ENCODE data around the gene GRB2. TPM values are rescaled to one million over a fixed set of nuclear protein-coding genes. Genes with fewer than 3 reads are reported as not detected.

The GRB2 gene
- total and polyA plus RNA-seq, 2 of the 8 experiments (the other 6 are each of a cell fraction or from before 2014, with no cell fraction given): 44.2 to 101 TPM

DNA sequence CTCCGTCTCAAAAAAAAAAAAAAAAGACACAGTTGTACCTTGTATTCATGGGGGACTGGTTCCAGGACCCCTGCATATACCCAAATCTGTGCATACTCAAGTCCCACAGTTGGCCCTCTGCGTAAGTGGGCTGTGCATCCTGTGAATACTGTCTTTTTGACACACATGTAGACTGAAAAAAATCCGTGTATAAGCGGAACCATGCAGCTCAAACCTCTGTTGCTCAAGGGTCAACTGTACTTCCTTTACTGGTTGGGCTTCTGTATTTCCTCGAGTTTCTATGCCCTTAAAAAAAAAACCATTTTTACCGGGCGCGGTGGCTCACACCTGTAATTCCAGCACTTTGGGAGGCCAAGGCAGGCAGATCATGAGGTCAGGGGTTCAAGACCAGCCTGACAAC, 52.3 kb downstream of the GRB2 start:
- Histone ChIP-seq H3K23ac (ENCODE audit: insufficient read length) (no peak overlapping the region), H3K4ac (replicated peaks; ENCODE audit: insufficient read length, low read depth, low read length) (no peak overlapping the region), H3K4me3 (ENCODE audit: extremely low read depth in 1 of 4, insufficient read depth in 2 of 4, low read depth in 3 of 4, low read length in 4 of 4) (no peak overlapping the region), H3K27me3 (replicated peaks in 1 of 4; ENCODE audit: control insufficient read depth in 3 of 4, extremely low read depth in 1 of 4, insufficient read depth in 3 of 4, low read length in 3 of 4) (no peaks in the 10 kb centered on the region), H2AFZ (ENCODE audit: low read length) (no peak overlapping the region), H2BK15ac (ENCODE audit: low read length) (no peak overlapping the region), H3K9me3 (ENCODE audit: insufficient read depth in 2 of 2, low read depth in 1 of 2, low read length in 1 of 2) (no peaks in the 10 kb centered on the region; a peak in 1 of 4 replicates), H4K20me1 (replicated peaks in 1 of 2; ENCODE audit: control insufficient read depth in 1 of 2, insufficient read depth in 2 of 2, low read length in 2 of 2) (peaks cover 0 to 11% of the 10 kb centered on the region in 2 experiments), H3K79me2 (ENCODE audit: control insufficient read depth in 1 of 2, insufficient read depth in 2 of 2, low read length in 2 of 2) (peaks cover 0 to 81% of the 10 kb centered on the region in 2 experiments; a peak in 3 of 4 replicates), H2BK20ac (ENCODE audit: low read length) (no peak overlapping the region), H4K91ac (replicated peaks; ENCODE audit: insufficient read length, low read length) (no peak overlapping the region), H3K14ac (ENCODE audit: insufficient read length) (no peak overlapping the region), H3K79me1 (ENCODE audit: low read depth, low read length) (peaks cover 5% of the 10 kb centered on the region), H3K23me2 (ENCODE audit: low read depth, low read length) (no peaks in the 10 kb centered on the region), H2BK12ac (ENCODE audit: low read depth, low read length) (no peak overlapping the region), H4K5ac (ENCODE audit: insufficient read length, low read depth, low read length) (no peak overlapping the region), H3K9ac (replicated peaks in 1 of 4; ENCODE audit: extremely low read depth in 1 of 4, low read depth in 3 of 4, low read length in 3 of 4) (no peak overlapping the region), H3K4me2 (ENCODE audit: insufficient read depth in 1 of 2, low read depth in 2 of 2, low read length in 2 of 2) (no peak overlapping the region; a peak in 1 of 4 replicates), H3K56ac (replicated peaks; ENCODE audit: insufficient read length, low read depth, low read length) (no peak overlapping the region), H3K4me1 (replicated peaks in 1 of 4; ENCODE audit: control insufficient read depth in 3 of 4, insufficient read depth in 4 of 4, low read length in 3 of 4) (peaks cover 7 to 17% (median 13%) of the 10 kb centered on the region in 4 experiments; a peak in 5 of 7 replicates), H3K27ac (ENCODE audit: low read depth, low read length) (no peak overlapping the region), H3K36me3 (ENCODE audit: control insufficient read depth in 2 of 4, insufficient read depth in 4 of 4, low read length in 3 of 4) (no peaks in the 10 kb centered on the region), H2BK5ac (ENCODE audit: low read depth, low read length) (no peak overlapping the region), H4K8ac (ENCODE audit: extremely low read depth, insufficient read depth, low read length) (no peak overlapping the region), H2BK120ac (replicated peaks; ENCODE audit: low read depth, low read length) (no peak overlapping the region), H3K18ac (ENCODE audit: extremely low read depth, low read length) (no peak overlapping the region), H2AK5ac (ENCODE audit: low read depth, low read length) (no peak overlapping the region)
- CTCF ChIA-PET (ENCODE audit: partially characterized antibody): interaction anchor here (0.9 to 1.5 kb wide), 4 partner anchors 13 to 275 kb away, joined by 3 to 6 read pairs (median 3); no protein-coding TSS in a partner anchor
- WGBS, 2 experiments (ENCODE audit: extremely low coverage in 1 of 2, insufficient coverage in 1 of 2, insufficient read length in 1 of 2, insufficient replicate concordance in 2 of 2, low coverage in 1 of 2, low lambda C conversion rate in 2 of 2, missing lambda C conversion rate in 1 of 2): 98% methylated on average over 7 of the region's 8 CpGs; no CpG with 5 or more reads in 1 of the 2 experiments
- FAIRE-seq: no peak
- no peak for DNase-seq (ENCODE audit: low read depth in 1 of 2, low spot score in 2 of 2)
- POLR2A ChIA-PET (ENCODE audit: partially characterized antibody): interaction anchor here (0.7 to 2.1 kb wide), 4 partner anchors 9 to 64 kb away, joined by 4 to 7 read pairs (median 6); partner anchors contain the start of gene SLC25A19
- no peak for TF ChIP-seq JUND (IDR thresholded peaks at IDR 0.05; ENCODE audit: low read length)
- TF ChIP-seq SP4 (IDR thresholded peaks at IDR 0.05; ENCODE audit: low read length): no peak
- TF ChIP-seq HDAC2 (IDR thresholded peaks at IDR 0.05; ENCODE audit: borderline replicate concordance in 1 of 2, low read depth in 2 of 2, low read length in 2 of 2): no peak
- TF ChIP-seq POLR2AphosphoS5 (IDR thresholded peaks at IDR 0.05; ENCODE audit: low read depth, low read length): no peak
- no peak for TF ChIP-seq SIRT6 (IDR thresholded peaks at IDR 0.05; ENCODE audit: low read length)
- TF ChIP-seq FOSL1 (IDR thresholded peaks at IDR 0.05; ENCODE audit: insufficient read depth, low read depth, low read length): no peak
- no peak for TF ChIP-seq BRCA1 (IDR thresholded peaks at IDR 0.05; ENCODE audit: low read depth, low read length)
- TF ChIP-seq, protein P1, sequence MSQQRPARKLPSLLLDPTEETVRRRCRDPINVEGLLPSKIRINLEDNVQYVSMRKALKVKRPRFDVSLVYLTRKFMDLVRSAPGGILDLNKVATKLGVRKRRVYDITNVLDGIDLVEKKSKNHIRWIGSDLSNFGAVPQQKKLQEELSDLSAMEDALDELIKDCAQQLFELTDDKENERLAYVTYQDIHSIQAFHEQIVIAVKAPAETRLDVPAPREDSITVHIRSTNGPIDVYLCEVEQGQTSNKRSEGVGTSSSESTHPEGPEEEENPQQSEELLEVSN (IDR thresholded peaks at IDR 0.05): no peak
- TF ChIP-seq EP300 (IDR thresholded peaks at IDR 0.05; ENCODE audit: borderline replicate concordance in 1 of 2, low read depth in 2 of 2, low read length in 2 of 2): no peak
- TF ChIP-seq SIN3A (conservative IDR thresholded peaks at IDR 0.05 in 1 of 2, IDR thresholded peaks at IDR 0.05 in 1 of 2; ENCODE audit: low read depth in 1 of 2, low read length in 2 of 2): no peak
- no peak for TF ChIP-seq RAD21 (IDR thresholded peaks at IDR 0.05 in 1 of 2, conservative IDR thresholded peaks at IDR 0.05 in 1 of 2; ENCODE audit: low read depth in 2 of 2, low read length in 2 of 2)
- no peak for TF ChIP-seq SIX5 (IDR thresholded peaks at IDR 0.05; ENCODE audit: low read depth, low read length)
- TF ChIP-seq BACH1 (IDR thresholded peaks at IDR 0.05; ENCODE audit: low read length): no peak

Measured in H1 (cell line).